ENCODE results near the gene DPP9. TPM values are rescaled to one million over a fixed set of nuclear protein-coding genes. Genes with fewer than 3 reads are reported as not detected.
A peak's percentile ranks its signal among the peaks of the same experiment; 100 is the strongest.
"Not testable (repeated sequence)": the region's sequence is repeated elsewhere in the genome, so short reads cannot be mapped to it uniquely, and the experiment has no call there.

The DPP9 gene
- total RNA-seq, 1 experiment from 2014 or later, result 34.8 TPM

DNA sequence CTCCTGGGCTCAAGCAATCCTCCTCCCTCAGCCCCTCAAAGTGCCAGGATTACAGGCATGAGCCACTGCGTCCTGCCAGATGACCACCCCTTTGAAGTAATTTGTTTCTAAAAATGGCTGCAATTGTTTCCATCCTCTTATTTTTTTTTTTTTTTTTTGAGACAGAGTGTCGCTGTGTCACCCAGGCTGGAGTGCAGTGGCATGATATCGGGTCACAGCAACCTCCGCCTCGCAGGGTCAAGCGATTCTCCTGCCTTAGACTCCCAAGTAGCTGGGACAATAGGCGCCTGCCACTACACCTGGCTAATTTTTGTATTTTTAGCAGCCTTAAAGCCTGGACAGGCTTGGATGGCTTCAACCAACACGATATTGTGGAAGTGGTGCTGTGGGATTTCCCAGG is 22.3 kb upstream of the DPP9 start:
- H3K9me3 ChIP-seq (ENCODE audit: low read length), result no peaks in the 10 kb centered on the region
- no peak overlapping the region for H3K9ac ChIP-seq (ENCODE audit: low read length)
- H3K27me3 ChIP-seq (ENCODE audit: low read length), result no peaks in the 10 kb centered on the region
- H4K20me1 ChIP-seq (ENCODE audit: insufficient read depth, low read depth, low read length), result no peaks in the 10 kb centered on the region
- no peaks in the 10 kb centered on the region for H3K9me2 ChIP-seq (replicated peaks; ENCODE audit: insufficient read depth, low read length)
- no peak overlapping the region for H2AFZ ChIP-seq (ENCODE audit: low read length)
- H3K27ac ChIP-seq (ENCODE audit: low read length), result no peak overlapping the region
- DNase-seq, result no peak
- H3K36me3 ChIP-seq (ENCODE audit: insufficient read depth, low read length), result no peaks in the 10 kb centered on the region
- H3K4me2 ChIP-seq (ENCODE audit: low read depth, low read length, poor library complexity, severe bottlenecking), result no peak overlapping the region
- no peaks in the 10 kb centered on the region for H3K4me1 ChIP-seq (ENCODE audit: low read length)
- H3K4me3 ChIP-seq (ENCODE audit: low read length), result no peak overlapping the region
- no peaks in the 10 kb centered on the region for H3K79me2 ChIP-seq (ENCODE audit: low read length)

DNA sequence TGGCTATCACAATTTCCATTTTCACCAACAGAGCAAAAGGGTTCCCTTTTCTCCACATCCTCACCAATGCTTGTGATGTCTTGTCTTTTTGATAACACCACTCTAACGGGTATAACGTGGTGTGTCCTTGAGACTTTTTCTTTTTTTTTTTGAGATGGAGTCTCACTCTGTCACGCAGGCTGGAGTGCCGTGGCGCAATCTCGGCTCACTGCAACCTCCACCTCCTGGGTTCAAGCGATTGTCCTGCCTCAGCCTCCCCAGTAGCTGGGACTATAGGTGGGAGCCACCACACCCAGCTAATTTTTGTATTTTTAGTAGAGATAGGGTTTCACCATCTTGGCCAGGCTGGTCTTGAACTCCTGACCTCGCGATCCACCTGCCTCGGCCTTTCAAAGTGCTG is 21.5 kb upstream of the DPP9 start:
- H3K9me3 ChIP-seq (ENCODE audit: low read length); H4K20me1 ChIP-seq (ENCODE audit: insufficient read depth, low read depth, low read length); H3K79me2 ChIP-seq (ENCODE audit: low read length); H3K36me3 ChIP-seq (ENCODE audit: insufficient read depth, low read length); H3K9me2 ChIP-seq (replicated peaks; ENCODE audit: insufficient read depth, low read length); H3K27me3 ChIP-seq (ENCODE audit: low read length); H3K4me1 ChIP-seq (ENCODE audit: low read length); DNase-seq; H3K27ac ChIP-seq (ENCODE audit: low read length); H3K9ac ChIP-seq (ENCODE audit: low read length); H2AFZ ChIP-seq (ENCODE audit: low read length); H3K4me3 ChIP-seq (ENCODE audit: low read length); H3K4me2 ChIP-seq (ENCODE audit: low read depth, low read length, poor library complexity, severe bottlenecking): not testable (repeated sequence)

DNA sequence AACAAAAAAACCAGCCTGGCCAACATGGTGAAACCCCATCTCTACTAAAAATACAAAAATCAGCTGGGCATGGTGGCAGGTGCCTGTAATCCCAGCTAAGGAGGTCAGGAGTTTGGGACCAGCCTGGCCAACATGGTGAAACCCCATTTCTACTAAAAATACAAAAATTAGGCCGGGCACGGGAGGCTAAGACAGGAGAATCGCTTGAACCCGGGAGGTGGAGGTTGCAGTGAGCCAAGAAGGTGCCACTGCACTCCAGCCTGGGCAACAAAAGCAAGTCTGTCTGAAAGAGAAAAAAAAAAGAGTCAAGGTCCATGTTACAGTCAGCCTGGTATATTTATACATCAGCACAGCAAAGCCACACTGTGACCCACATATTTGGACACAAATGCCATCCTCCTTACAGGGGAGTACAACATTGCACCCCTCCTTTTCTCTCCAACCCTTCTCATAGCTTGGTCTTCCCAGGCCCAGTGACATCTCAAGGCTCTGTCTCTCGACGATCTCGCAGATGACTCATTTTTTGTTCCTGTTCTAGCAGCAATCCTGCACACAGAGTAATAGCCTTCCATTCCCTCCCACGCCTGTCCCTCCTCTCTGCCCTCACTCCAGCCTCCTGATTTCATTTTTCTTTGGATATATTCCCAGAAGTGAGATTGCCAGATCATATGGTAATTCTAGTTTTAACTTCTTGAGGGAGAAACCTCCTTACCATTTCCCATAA is 21.0 kb upstream of the DPP9 start:
- Histone ChIP-seq H3K9me3 (ENCODE audit: low read length) (no peaks in the 10 kb centered on the region), H3K79me2 (ENCODE audit: low read length) (no peaks in the 10 kb centered on the region), H3K9me2 (replicated peaks; ENCODE audit: insufficient read depth, low read length) (no peaks in the 10 kb centered on the region), H3K9ac (ENCODE audit: low read length) (no peak overlapping the region), H3K27ac (ENCODE audit: low read length) (no peak overlapping the region), H3K4me3 (ENCODE audit: low read length) (no peak overlapping the region), H3K4me1 (ENCODE audit: low read length) (no peaks in the 10 kb centered on the region), H2AFZ (ENCODE audit: low read length) (no peak overlapping the region), H3K27me3 (ENCODE audit: low read length) (no peaks in the 10 kb centered on the region), H3K36me3 (ENCODE audit: insufficient read depth, low read length) (no peaks in the 10 kb centered on the region), H4K20me1 (ENCODE audit: insufficient read depth, low read depth, low read length) (no peaks in the 10 kb centered on the region), H3K4me2 (ENCODE audit: low read depth, low read length, poor library complexity, severe bottlenecking) (no peak overlapping the region)
- no peak for DNase-seq

DNA sequence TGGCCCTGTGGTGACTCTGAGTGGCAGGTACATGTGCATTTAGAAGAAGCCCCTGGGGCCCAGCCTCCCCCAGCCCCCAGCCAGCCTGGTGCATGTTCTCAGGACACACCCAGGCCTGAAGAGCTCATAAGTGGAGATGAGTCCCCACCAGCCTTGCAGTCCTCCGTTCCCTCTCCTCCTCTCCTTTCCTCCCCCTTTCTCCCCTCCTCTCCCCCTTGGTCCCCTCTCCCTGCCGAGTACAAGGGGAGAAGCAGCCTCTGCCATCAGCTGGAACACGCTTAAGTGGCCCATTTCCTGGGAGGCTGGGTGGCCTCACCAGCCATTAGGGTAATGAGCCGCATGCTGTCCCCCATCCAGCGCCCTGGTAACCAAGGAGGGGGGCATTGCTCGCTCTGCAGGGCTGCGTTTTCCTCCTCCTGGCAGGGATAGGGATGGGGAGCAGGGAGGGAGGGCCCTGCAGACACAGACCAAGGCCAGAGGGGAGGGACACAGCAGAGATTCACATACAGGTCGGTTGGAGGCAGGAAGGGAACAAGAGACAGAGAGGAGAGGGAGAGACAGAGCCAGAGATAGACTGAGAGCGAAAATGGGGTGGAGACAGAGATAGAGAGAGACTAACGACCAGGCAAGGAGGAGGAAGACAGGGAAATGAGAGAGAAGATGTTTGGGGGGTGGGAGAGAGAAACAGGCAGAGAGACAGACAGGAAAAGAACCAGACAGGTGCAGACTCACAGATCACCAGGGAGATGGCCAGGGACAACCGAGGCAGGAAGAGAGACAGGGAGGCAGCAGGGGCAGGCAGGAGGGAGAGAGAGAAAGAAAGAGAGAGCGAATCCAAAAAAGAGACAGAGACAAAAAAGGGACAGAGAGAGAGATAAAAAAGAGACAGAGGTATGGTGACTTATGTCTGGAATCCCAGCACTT is 19.3 kb upstream of the DPP9 start:
- H3K9ac ChIP-seq (ENCODE audit: low read length), result no peak overlapping the region
- no peak overlapping the region for H3K27ac ChIP-seq (ENCODE audit: low read length)
- no peaks in the 10 kb centered on the region for H3K9me2 ChIP-seq (replicated peaks; ENCODE audit: insufficient read depth, low read length)
- no peak overlapping the region for H3K4me3 ChIP-seq (ENCODE audit: low read length)
- no peak for DNase-seq
- H3K27me3 ChIP-seq (ENCODE audit: low read length), result no peaks in the 10 kb centered on the region
- no peaks in the 10 kb centered on the region for H4K20me1 ChIP-seq (ENCODE audit: insufficient read depth, low read depth, low read length)
- H3K4me2 ChIP-seq (ENCODE audit: low read depth, low read length, poor library complexity, severe bottlenecking), result no peak overlapping the region
- no peak overlapping the region for H2AFZ ChIP-seq (ENCODE audit: low read length)
- no peaks in the 10 kb centered on the region for H3K79me2 ChIP-seq (ENCODE audit: low read length)
- peaks cover 10% of the 10 kb centered on the region for H3K4me1 ChIP-seq (ENCODE audit: low read length)
- H3K9me3 ChIP-seq (ENCODE audit: low read length), result no peaks in the 10 kb centered on the region
- no peaks in the 10 kb centered on the region for H3K36me3 ChIP-seq (ENCODE audit: insufficient read depth, low read length)

DNA sequence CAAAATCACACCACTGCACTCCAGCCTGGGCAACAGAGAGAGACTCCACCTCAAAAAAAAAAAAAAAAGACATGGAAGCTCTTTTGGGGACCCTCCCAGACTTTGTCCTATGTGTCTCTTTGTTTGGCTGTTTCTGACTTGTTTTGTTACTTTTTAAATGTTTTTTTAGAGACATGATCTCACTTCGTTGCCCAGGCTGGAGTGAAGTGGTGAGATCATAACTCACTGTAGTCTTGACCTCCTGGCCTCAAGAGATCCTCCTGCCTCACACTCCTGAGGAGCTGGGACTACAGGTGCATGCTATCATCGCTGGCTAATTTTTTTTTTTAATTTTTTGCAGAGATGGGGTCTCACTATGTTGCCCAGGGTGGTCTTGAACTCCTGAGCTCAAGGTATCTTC is 16.4 kb upstream of the DPP9 start:
- no peak overlapping the region for H3K27ac ChIP-seq (ENCODE audit: low read length)
- H4K20me1 ChIP-seq (ENCODE audit: insufficient read depth, low read depth, low read length), result no peaks in the 10 kb centered on the region
- H3K36me3 ChIP-seq (ENCODE audit: insufficient read depth, low read length), result no peaks in the 10 kb centered on the region
- no peaks in the 10 kb centered on the region for H3K79me2 ChIP-seq (ENCODE audit: low read length)
- H3K9me3 ChIP-seq (ENCODE audit: low read length), result no peaks in the 10 kb centered on the region
- H3K4me2 ChIP-seq (ENCODE audit: low read depth, low read length, poor library complexity, severe bottlenecking), result no peak overlapping the region
- H3K9me2 ChIP-seq (replicated peaks; ENCODE audit: insufficient read depth, low read length), result no peaks in the 10 kb centered on the region
- peaks cover 16% of the 10 kb centered on the region for H3K4me1 ChIP-seq (ENCODE audit: low read length)
- H3K27me3 ChIP-seq (ENCODE audit: low read length), result no peaks in the 10 kb centered on the region
- no peak overlapping the region for H2AFZ ChIP-seq (ENCODE audit: low read length)
- no peak for DNase-seq
- no peak overlapping the region for H3K9ac ChIP-seq (ENCODE audit: low read length)
- H3K4me3 ChIP-seq (ENCODE audit: low read length), result no peak overlapping the region

DNA sequence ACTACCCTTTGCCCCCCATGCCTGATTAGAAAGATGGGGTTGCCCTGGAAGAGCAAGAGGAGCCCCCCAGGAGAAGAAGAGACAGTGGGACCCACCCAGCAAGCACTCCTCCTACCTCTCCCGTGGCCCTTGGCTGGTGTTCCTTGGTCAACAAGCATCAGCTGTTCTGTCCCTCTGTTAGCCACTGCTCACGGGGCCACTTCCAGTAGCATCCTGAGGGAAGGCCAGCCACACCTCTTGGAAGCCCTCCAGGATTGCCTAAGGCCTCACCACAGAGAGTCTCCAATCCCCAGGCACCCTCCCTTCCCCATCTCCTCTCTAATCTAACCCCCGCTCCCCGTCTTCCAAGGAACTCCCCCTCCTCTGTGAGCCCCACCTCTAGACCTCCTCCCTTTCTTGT is 15.1 kb upstream of the DPP9 start:
- Histone ChIP-seq H3K36me3 (ENCODE audit: insufficient read depth, low read length) (no peaks in the 10 kb centered on the region), H3K4me1 (ENCODE audit: low read length) (peaks cover 16% of the 10 kb centered on the region), H3K27ac (ENCODE audit: low read length) (no peak overlapping the region), H3K27me3 (ENCODE audit: low read length) (no peaks in the 10 kb centered on the region), H3K9me2 (replicated peaks; ENCODE audit: insufficient read depth, low read length) (no peaks in the 10 kb centered on the region), H3K4me3 (ENCODE audit: low read length) (no peak overlapping the region), H4K20me1 (ENCODE audit: insufficient read depth, low read depth, low read length) (no peaks in the 10 kb centered on the region), H3K9ac (ENCODE audit: low read length) (no peak overlapping the region), H3K79me2 (ENCODE audit: low read length) (no peaks in the 10 kb centered on the region), H3K4me2 (ENCODE audit: low read depth, low read length, poor library complexity, severe bottlenecking) (no peak overlapping the region), H3K9me3 (ENCODE audit: low read length) (no peaks in the 10 kb centered on the region), H2AFZ (ENCODE audit: low read length) (no peak overlapping the region)
- no peak for DNase-seq

DNA sequence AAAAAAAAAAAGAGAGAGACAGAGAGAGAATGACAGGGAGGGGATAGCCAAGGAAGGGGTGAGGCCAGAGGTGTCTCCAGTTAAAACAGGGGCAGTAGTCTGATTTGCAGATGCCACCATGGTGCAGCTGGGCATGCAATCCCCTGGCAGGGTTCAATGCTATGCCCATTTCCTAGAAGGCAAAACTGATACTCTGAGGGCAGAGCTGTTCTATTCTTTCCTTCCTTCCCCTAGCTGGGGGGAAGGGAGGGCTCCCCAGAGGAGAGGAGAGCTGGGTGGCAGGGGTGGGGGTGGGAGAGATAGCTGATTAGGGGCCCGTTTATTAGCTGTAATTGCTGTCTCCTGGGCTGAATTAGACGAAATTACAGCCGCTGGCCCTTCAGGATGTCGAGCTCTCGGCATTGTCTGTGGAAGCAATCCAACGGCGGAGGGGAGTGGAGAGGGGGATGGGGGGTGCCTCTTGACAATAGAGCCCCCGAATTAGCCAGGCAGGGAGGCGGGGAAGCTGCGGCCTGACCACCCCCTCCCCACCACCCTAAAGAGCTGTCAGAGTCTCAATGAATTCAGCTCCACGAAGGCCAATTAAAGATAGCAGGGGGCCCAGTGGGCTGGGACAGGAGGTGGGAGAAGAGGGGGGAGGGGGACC is 14.4 kb upstream of the DPP9 start:
- Histone ChIP-seq H2AFZ (ENCODE audit: low read length) (no peak overlapping the region), H3K27me3 (ENCODE audit: low read length) (no peaks in the 10 kb centered on the region), H3K9me2 (replicated peaks; ENCODE audit: insufficient read depth, low read length) (no peaks in the 10 kb centered on the region), H3K9me3 (ENCODE audit: low read length) (no peaks in the 10 kb centered on the region), H3K4me1 (ENCODE audit: low read length) (peaks cover 16% of the 10 kb centered on the region), H4K20me1 (ENCODE audit: insufficient read depth, low read depth, low read length) (no peaks in the 10 kb centered on the region), H3K4me3 (ENCODE audit: low read length) (no peak overlapping the region), H3K79me2 (ENCODE audit: low read length) (no peaks in the 10 kb centered on the region), H3K4me2 (ENCODE audit: low read depth, low read length, poor library complexity, severe bottlenecking) (no peak overlapping the region), H3K9ac (ENCODE audit: low read length) (no peak overlapping the region), H3K27ac (ENCODE audit: low read length) (no peak overlapping the region), H3K36me3 (ENCODE audit: insufficient read depth, low read length) (no peaks in the 10 kb centered on the region)
- DNase-seq, result peak; percentile 50

DNA sequence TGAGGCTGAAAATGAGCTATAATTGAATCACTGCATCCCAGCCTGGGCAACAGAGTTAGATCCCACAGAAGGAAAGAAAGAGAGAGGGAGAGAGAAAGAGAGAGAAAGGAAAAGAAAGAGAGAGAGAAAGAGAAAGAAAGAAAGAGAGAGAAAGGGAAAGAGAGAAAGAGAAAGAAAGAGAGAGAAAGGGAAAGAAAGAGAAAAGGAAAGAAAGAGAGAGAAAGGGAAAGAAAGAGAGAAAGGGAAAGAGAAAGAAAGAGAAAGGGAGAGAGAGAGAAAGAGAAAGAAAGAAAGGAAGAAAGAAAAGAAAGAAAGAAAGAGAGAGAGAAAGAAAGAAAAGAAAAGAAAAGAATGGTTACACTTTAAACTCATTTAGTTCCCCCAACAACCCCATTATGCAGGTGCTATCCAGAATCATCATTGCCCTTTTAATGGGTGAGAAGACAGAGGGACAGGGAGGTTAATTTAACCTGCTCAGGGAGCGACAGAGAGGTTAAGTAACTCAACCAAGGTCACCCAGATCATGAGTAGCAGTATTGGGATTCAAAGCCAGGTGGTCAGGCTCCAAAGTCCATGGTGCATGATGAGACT is 10.2 kb upstream of the DPP9 start:
- Histone ChIP-seq H3K4me1 (ENCODE audit: low read length) (peaks cover 15% of the 10 kb centered on the region), H3K36me3 (ENCODE audit: insufficient read depth, low read length) (no peaks in the 10 kb centered on the region), H3K4me2 (ENCODE audit: low read depth, low read length, poor library complexity, severe bottlenecking) (no peak overlapping the region), H3K79me2 (ENCODE audit: low read length) (no peaks in the 10 kb centered on the region), H4K20me1 (ENCODE audit: insufficient read depth, low read depth, low read length) (no peaks in the 10 kb centered on the region), H3K9ac (ENCODE audit: low read length) (no peak overlapping the region), H3K27me3 (ENCODE audit: low read length) (no peaks in the 10 kb centered on the region), H3K9me3 (ENCODE audit: low read length) (no peaks in the 10 kb centered on the region), H3K4me3 (ENCODE audit: low read length) (no peak overlapping the region), H2AFZ (ENCODE audit: low read length) (no peak overlapping the region), H3K9me2 (replicated peaks; ENCODE audit: insufficient read depth, low read length) (no peaks in the 10 kb centered on the region), H3K27ac (ENCODE audit: low read length) (no peak overlapping the region)
- DNase-seq, result no peak
